ENCODE measurements around the gene POR. TPM values are rescaled to one million over a fixed set of nuclear protein-coding genes. Genes with fewer than 3 reads are reported as not detected.

Gene POR
- total RNA-seq, 1 experiment from 2014 or later = 162 TPM

- peaks cover 2% of the 10 kb centered on the region for H3K36me3 ChIP-seq (ENCODE audit: control insufficient read depth, insufficient read depth, low read length)
- no peaks in the 10 kb centered on the region for H3K4me1 Mint-ChIP-seq (ENCODE audit: low read depth, unreplicated experiment)
- no peak for TF ChIP-seq CTCF (IDR thresholded peaks at IDR 0.05; ENCODE audit: insufficient read depth in 1 of 2, low read depth in 1 of 2, low read length in 1 of 2, severe bottlenecking in 1 of 2, unreplicated experiment in 1 of 2)
- H3K36me3 Mint-ChIP-seq (ENCODE audit: insufficient read depth, unreplicated experiment) = peaks cover 63% of the 10 kb centered on the region
- no peak overlapping the region for H3K4me3 ChIP-seq (ENCODE audit: low read depth, low read length)
- H3K4me1 ChIP-seq = 0 out of 2 replicates have a peak, but pooled peaks cover 5% of the 10 kb centered on the region
- no TSS peak for BruUV-seq (replicated peaks)
- no peaks in the 10 kb centered on the region for H3K27me3 ChIP-seq (replicated peaks; ENCODE audit: control insufficient read depth, insufficient read depth, low read length)
- H3K9me3 ChIP-seq = no peaks in the 10 kb centered on the region
- no peaks in the 10 kb centered on the region for H3K9me3 Mint-ChIP-seq (ENCODE audit: unreplicated experiment)
- H3K27me3 Mint-ChIP-seq (ENCODE audit: insufficient read depth, unreplicated experiment) = no peaks in the 10 kb centered on the region
- no peak for DNase-seq
- H3K4me3 Mint-ChIP-seq (ENCODE audit: unreplicated experiment) = no peak overlapping the region
- ChIA-PET CTCF (no interaction called here), POLR2A (no interaction called here)
- intact Hi-C loops (cut with micrococcal nuclease; ENCODE audit: unreplicated experiment) = no loop called here
- H3K27ac Mint-ChIP-seq (ENCODE audit: unreplicated experiment) = peak overlapping the region; percentile 78
Observed at GRCh38 chr7:75980430-75981202, 65.7 kb downstream of the POR start.

GRCh38 chr7:75981203-75981452 lies 66.2 kb downstream of the POR start:
- H3K27me3 Mint-ChIP-seq (ENCODE audit: insufficient read depth, unreplicated experiment) = no peaks in the 10 kb centered on the region
- no peaks in the 10 kb centered on the region for H3K4me1 Mint-ChIP-seq (ENCODE audit: low read depth, unreplicated experiment)
- CTCF ChIA-PET = no interaction called here
- intact Hi-C loops (cut with micrococcal nuclease; ENCODE audit: unreplicated experiment) = no loop called here
- DNase-seq = no peak
- no peaks in the 10 kb centered on the region for H3K27me3 ChIP-seq (replicated peaks; ENCODE audit: control insufficient read depth, insufficient read depth, low read length)
- H3K9me3 ChIP-seq = no peaks in the 10 kb centered on the region
- TF ChIP-seq CTCF (IDR thresholded peaks at IDR 0.05; ENCODE audit: insufficient read depth in 1 of 2, low read depth in 1 of 2, low read length in 1 of 2, severe bottlenecking in 1 of 2, unreplicated experiment in 1 of 2) = no peak
- POLR2A ChIA-PET = no interaction called here
- H3K36me3 Mint-ChIP-seq (ENCODE audit: insufficient read depth, unreplicated experiment) = peaks cover 68% of the 10 kb centered on the region
- peaks cover 2% of the 10 kb centered on the region for H3K36me3 ChIP-seq (ENCODE audit: control insufficient read depth, insufficient read depth, low read length)
- no peaks in the 10 kb centered on the region for H3K9me3 Mint-ChIP-seq (ENCODE audit: unreplicated experiment)
- no TSS peak for BruUV-seq (replicated peaks)
- H3K4me3 ChIP-seq (ENCODE audit: low read depth, low read length) = no peak overlapping the region
- 0 out of 2 replicates have a peak, but pooled peaks cover 5% of the 10 kb centered on the region for H3K4me1 ChIP-seq
- no peak overlapping the region for H3K4me3 Mint-ChIP-seq (ENCODE audit: unreplicated experiment)
- H3K27ac Mint-ChIP-seq (ENCODE audit: unreplicated experiment) = no peak overlapping the region

- Mint-ChIP-seq H3K4me1 (ENCODE audit: low read depth, unreplicated experiment) (no peaks in the 10 kb centered on the region), H3K4me3 (ENCODE audit: unreplicated experiment) (peak overlapping the region; percentile 11), H3K9me3 (ENCODE audit: unreplicated experiment) (no peaks in the 10 kb centered on the region), H3K36me3 (ENCODE audit: insufficient read depth, unreplicated experiment) (peaks cover 70% of the 10 kb centered on the region), H3K27me3 (ENCODE audit: insufficient read depth, unreplicated experiment) (no peaks in the 10 kb centered on the region), H3K27ac (ENCODE audit: unreplicated experiment) (no peak overlapping the region)
- Histone ChIP-seq H3K4me1 (0 out of 2 replicates have a peak, but pooled peaks cover 5% of the 10 kb centered on the region), H3K36me3 (ENCODE audit: control insufficient read depth, insufficient read depth, low read length) (peaks cover 2% of the 10 kb centered on the region), H3K4me3 (ENCODE audit: low read depth, low read length) (no peak overlapping the region), H3K9me3 (no peaks in the 10 kb centered on the region), H3K27me3 (replicated peaks; ENCODE audit: control insufficient read depth, insufficient read depth, low read length) (no peaks in the 10 kb centered on the region)
- ChIA-PET CTCF (no interaction called here), POLR2A (no interaction called here)
- TF ChIP-seq CTCF (IDR thresholded peaks at IDR 0.05; ENCODE audit: insufficient read depth in 1 of 2, low read depth in 1 of 2, low read length in 1 of 2, severe bottlenecking in 1 of 2, unreplicated experiment in 1 of 2) = no peak
- intact Hi-C loops (cut with micrococcal nuclease; ENCODE audit: unreplicated experiment) = no loop called here
- DNase-seq = no peak
- BruUV-seq (replicated peaks) = no TSS peak
Observed at GRCh38 chr7:75981453-75982305, 66.7 kb downstream of the POR start.

All from Caco-2 (cell line).